Caco-2 (cell line): ENCODE data around the gene ARHGAP25. TPM values are rescaled to one million over a fixed set of nuclear protein-coding genes. Genes with fewer than 3 reads are reported as not detected.

Experiments used
- BruUV-seq: library from RNA; stranded (reverse); fragments of 400-500 nt; replicated peaks from 2 replicates; lab custom pipeline; 2021; lab: Mats Ljungman, UMichigan
- CTCF ChIA-PET: fragments of 300-600 bp; sonication (Branson Sonifier 250); formaldehyde crosslinking; loops from one replicate; lab custom pipeline; 2022; ENCODE audit warnings: antibody characterized with exemption; lab: Charles Lee
- POLR2A ChIA-PET: fragments of 300-600 bp; sonication (Branson Sonifier 250); formaldehyde crosslinking; loops from one replicate; lab custom pipeline; 2022; ENCODE audit warnings: antibody characterized with exemption; lab: Charles Lee
- DNase-seq, 2 experiments: peaks; one replicate each; pipeline versions ENCODE4 v3.0.0 to v3.0.0-alpha.2; 2020 to 2022
- H3K27me3 ChIP-seq: replicated peaks from 2 replicates; pipeline ENCODE4 v1.6.0; 2011; ENCODE audit warnings: low read length; ENCODE audit not compliant: control insufficient read depth, insufficient read depth
- H3K36me3 ChIP-seq: 2 replicates; pipeline ENCODE4 v1.5.1; 2011; ENCODE audit warnings: low read length; ENCODE audit not compliant: control insufficient read depth, insufficient read depth
- H3K4me1 ChIP-seq: fragments of 250-450 bp; sonication (Bioruptor Pico); 2 replicates; pipeline ENCODE4 v1.5.1; 2020; ENCODE audit warnings: mild to moderate bottlenecking
- H3K4me3 ChIP-seq: 2 replicates; pipeline ENCODE4 v1.5.1; 2011; ENCODE audit warnings: low read depth, mild to moderate bottlenecking, control low read depth, low read length
- H3K9me3 ChIP-seq: fragments of 250-450 bp; sonication (Bioruptor Pico); 2 replicates; pipeline ENCODE4 v1.5.1; 2020; ENCODE audit warnings: mild to moderate bottlenecking, moderate library complexity
- H3K27ac Mint-ChIP-seq: one replicate; pipeline ENCODE4 v1.8.0; 2022; ENCODE audit warnings: mixed read lengths; ENCODE audit not compliant: unreplicated experiment
- H3K27me3 Mint-ChIP-seq: one replicate; pipeline ENCODE4 v1.8.0; 2022; ENCODE audit warnings: mixed read lengths; ENCODE audit not compliant: insufficient read depth, unreplicated experiment
- H3K36me3 Mint-ChIP-seq: one replicate; pipeline ENCODE4 v1.8.0; 2022; ENCODE audit warnings: mild to moderate bottlenecking, mixed read lengths; ENCODE audit not compliant: insufficient read depth, unreplicated experiment
- H3K4me1 Mint-ChIP-seq: one replicate; pipeline ENCODE4 v1.8.0; 2022; ENCODE audit warnings: low read depth, mixed read lengths; ENCODE audit not compliant: unreplicated experiment
- H3K4me3 Mint-ChIP-seq: one replicate; pipeline ENCODE4 v1.8.0; 2022; ENCODE audit warnings: mild to moderate bottlenecking, moderate library complexity, mixed read lengths; ENCODE audit not compliant: unreplicated experiment
- H3K9me3 Mint-ChIP-seq: one replicate; pipeline ENCODE4 v1.8.0; 2022; ENCODE audit warnings: mixed read lengths; ENCODE audit not compliant: unreplicated experiment
- intact Hi-C: fragments of 100-400 bp; cut with micrococcal nuclease; formaldehyde crosslinking; loops from one replicate; pipeline ENCODE4 v1.10.0; 2022; ENCODE audit not compliant: unreplicated experiment
- total RNA-seq: library from RNA; stranded (reverse); gene quantifications from 2 replicates; pipeline ENCODE4 v1.2.3, GENCODE V29; 2022
- TF ChIP-seq, protein P1 (sequence below), 2 experiments: fragments of 200-600 bp in 1 of 2; IDR thresholded peaks; 1 replicate in 1 of 2; 2 replicates in 1 of 2; pipeline versions ENCODE4 v1.5.1 to v1.8.0; 2011 to 2022; ENCODE audit warnings: antibody characterized with exemption in 1 of 2, control low read depth in 1 of 2, inconsistent platforms in 1 of 2, low read depth in 1 of 2, low read length in 1 of 2, mild to moderate bottlenecking in 1 of 2, moderate library complexity in 1 of 2; ENCODE audit not compliant: insufficient read depth in 1 of 2, severe bottlenecking in 1 of 2, unreplicated experiment in 1 of 2

Gene ARHGAP25
- total RNA-seq, 1 experiment from 2014 or later: 0.48 TPM

- Mint-ChIP-seq H3K4me3 (no peak overlapping the region), H3K27me3 (peaks cover 10% of the 10 kb centered on the region), H3K36me3 (no peaks in the 10 kb centered on the region), H3K9me3 (no peaks in the 10 kb centered on the region), H3K27ac (no peak overlapping the region), H3K4me1 (no peaks in the 10 kb centered on the region)
- H3K9me3 ChIP-seq: no peaks in the 10 kb centered on the region
- TF ChIP-seq, protein P1, sequence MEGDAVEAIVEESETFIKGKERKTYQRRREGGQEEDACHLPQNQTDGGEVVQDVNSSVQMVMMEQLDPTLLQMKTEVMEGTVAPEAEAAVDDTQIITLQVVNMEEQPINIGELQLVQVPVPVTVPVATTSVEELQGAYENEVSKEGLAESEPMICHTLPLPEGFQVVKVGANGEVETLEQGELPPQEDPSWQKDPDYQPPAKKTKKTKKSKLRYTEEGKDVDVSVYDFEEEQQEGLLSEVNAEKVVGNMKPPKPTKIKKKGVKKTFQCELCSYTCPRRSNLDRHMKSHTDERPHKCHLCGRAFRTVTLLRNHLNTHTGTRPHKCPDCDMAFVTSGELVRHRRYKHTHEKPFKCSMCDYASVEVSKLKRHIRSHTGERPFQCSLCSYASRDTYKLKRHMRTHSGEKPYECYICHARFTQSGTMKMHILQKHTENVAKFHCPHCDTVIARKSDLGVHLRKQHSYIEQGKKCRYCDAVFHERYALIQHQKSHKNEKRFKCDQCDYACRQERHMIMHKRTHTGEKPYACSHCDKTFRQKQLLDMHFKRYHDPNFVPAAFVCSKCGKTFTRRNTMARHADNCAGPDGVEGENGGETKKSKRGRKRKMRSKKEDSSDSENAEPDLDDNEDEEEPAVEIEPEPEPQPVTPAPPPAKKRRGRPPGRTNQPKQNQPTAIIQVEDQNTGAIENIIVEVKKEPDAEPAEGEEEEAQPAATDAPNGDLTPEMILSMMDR (IDR thresholded peaks at IDR 0.05; ENCODE audit: insufficient read depth in 1 of 2, low read depth in 1 of 2, low read length in 1 of 2, severe bottlenecking in 1 of 2, unreplicated experiment in 1 of 2): no peak
- POLR2A ChIA-PET: no interaction called here
- no peaks in the 10 kb centered on the region for H3K36me3 ChIP-seq
- H3K4me3 ChIP-seq: no peak overlapping the region
- H3K4me1 ChIP-seq: no peaks in the 10 kb centered on the region
- no peaks in the 10 kb centered on the region for H3K27me3 ChIP-seq
- no peak for DNase-seq
- CTCF ChIA-PET: no interaction called here
- intact Hi-C loops: no loop called here
- BruUV-seq: no TSS peak
Measured at GRCh38 chr2:68861330-68861729, 126.7 kb downstream of the ARHGAP25 start.

- no peaks in the 10 kb centered on the region for H3K4me1 ChIP-seq
- POLR2A ChIA-PET: no interaction called here
- H3K27me3 ChIP-seq: no peaks in the 10 kb centered on the region
- CTCF ChIA-PET: no interaction called here
- TF ChIP-seq, protein P1 (IDR thresholded peaks at IDR 0.05; ENCODE audit: insufficient read depth in 1 of 2, low read depth in 1 of 2, low read length in 1 of 2, severe bottlenecking in 1 of 2, unreplicated experiment in 1 of 2): no peak
- Mint-ChIP-seq H3K27me3 (peaks cover 7% of the 10 kb centered on the region), H3K4me3 (no peak overlapping the region), H3K9me3 (no peaks in the 10 kb centered on the region), H3K4me1 (no peaks in the 10 kb centered on the region), H3K27ac (no peak overlapping the region), H3K36me3 (no peaks in the 10 kb centered on the region)
- no peak for DNase-seq
- H3K36me3 ChIP-seq: no peaks in the 10 kb centered on the region
- no peak overlapping the region for H3K4me3 ChIP-seq
- H3K9me3 ChIP-seq: no peaks in the 10 kb centered on the region
- BruUV-seq: no TSS peak
- intact Hi-C loops: no loop called here
Measured at GRCh38 chr2:68862889-68863288, 128.3 kb downstream of the ARHGAP25 start.

- no peak overlapping the region for H3K27ac Mint-ChIP-seq
- no peaks in the 10 kb centered on the region for H3K36me3 Mint-ChIP-seq
- H3K4me1 Mint-ChIP-seq: no peaks in the 10 kb centered on the region
- no peaks in the 10 kb centered on the region for H3K36me3 ChIP-seq
- intact Hi-C loops: no loop called here
- no TSS peak for BruUV-seq
- no peak overlapping the region for H3K4me3 ChIP-seq
- ChIA-PET CTCF (no interaction called here), POLR2A (no interaction called here)
- no peaks in the 10 kb centered on the region for H3K9me3 ChIP-seq
- H3K4me3 Mint-ChIP-seq: no peak overlapping the region
- DNase-seq: no peak
- no peaks in the 10 kb centered on the region for H3K27me3 Mint-ChIP-seq
- H3K27me3 ChIP-seq: no peaks in the 10 kb centered on the region
- no peaks in the 10 kb centered on the region for H3K9me3 Mint-ChIP-seq
- TF ChIP-seq, protein P1 (IDR thresholded peaks at IDR 0.05; ENCODE audit: insufficient read depth in 1 of 2, low read depth in 1 of 2, low read length in 1 of 2, severe bottlenecking in 1 of 2, unreplicated experiment in 1 of 2): no peak
- no peaks in the 10 kb centered on the region for H3K4me1 ChIP-seq
Measured at GRCh38 chr2:68863996-68864395, 129.4 kb downstream of the ARHGAP25 start.
